Measurements from ENCODE around the gene MYO9B. TPM values are rescaled to one million over a fixed set of nuclear protein-coding genes. Genes with fewer than 3 reads are reported as not detected.

MYO9B gene
- total RNA-seq, 1 experiment from 2014 or later = 58.6 TPM

- Histone ChIP-seq H3T11ph (ENCODE audit: low read length) (no peak overlapping the region), H2BK20ac (ENCODE audit: low read depth, low read length, poor library complexity, severe bottlenecking) (no peak overlapping the region), H4K91ac (ENCODE audit: insufficient read length, low read depth, low read length) (no peak overlapping the region), H3K23ac (ENCODE audit: insufficient read length, low read depth, low read length) (no peak overlapping the region), H4K5ac (ENCODE audit: insufficient read length, low read depth, low read length) (no peak overlapping the region), H2BK5ac (ENCODE audit: insufficient read length, low read length) (no peak overlapping the region), H3K14ac (ENCODE audit: insufficient read depth, low read length) (no peak overlapping the region), H4K20me1 (ENCODE audit: control insufficient read depth, insufficient read depth, insufficient read length) (peaks cover 4% of the 10 kb centered on the region), H3K9me3 (ENCODE audit: control insufficient read depth, low read depth, low read length) (no peaks in the 10 kb centered on the region), H3K18ac (ENCODE audit: insufficient read length, low read depth, low read length) (no peak overlapping the region), H2BK15ac (ENCODE audit: low read depth, low read length) (no peak overlapping the region), H3K79me1 (ENCODE audit: insufficient read depth, low read depth, low read length, poor library complexity, severe bottlenecking) (no peaks in the 10 kb centered on the region), H3K27ac (ENCODE audit: insufficient read length, low read depth, low read length) (no peak overlapping the region), H3K4me2 (ENCODE audit: insufficient read depth, insufficient read length, low read length) (no peak overlapping the region), H2BK12ac (ENCODE audit: insufficient read length, low read depth, low read length) (no peak overlapping the region), H2BK120ac (ENCODE audit: low read depth, low read length, poor library complexity, severe bottlenecking) (no peak overlapping the region), H3K4me1 (ENCODE audit: insufficient read depth, low read length) (no peaks in the 10 kb centered on the region), H2AK5ac (ENCODE audit: insufficient read length, low read length) (no peak overlapping the region), H4K8ac (replicated peaks; ENCODE audit: insufficient read length, low read depth, low read length) (no peak overlapping the region), H3K79me2 (ENCODE audit: insufficient read depth, low read length) (no peaks in the 10 kb centered on the region), H3K4ac (ENCODE audit: low read depth, low read length) (no peak overlapping the region), H3K56ac (ENCODE audit: insufficient read length, low read depth, low read length) (no peak overlapping the region), H3K27me3 (ENCODE audit: insufficient read depth, low read length) (no peaks in the 10 kb centered on the region), H3K9ac (ENCODE audit: extremely low read depth, insufficient read length, low read length) (no peak overlapping the region), H2AFZ (ENCODE audit: low read length) (no peak overlapping the region), H3K23me2 (ENCODE audit: insufficient read length, low read depth, low read length, poor library complexity, severe bottlenecking) (no peaks in the 10 kb centered on the region)
- no peak overlapping the region for H3K4me3 Mint-ChIP-seq
- WGBS (ENCODE audit: extremely low coverage, insufficient read length, low lambda C conversion rate) = no CpG with 5 or more reads among the region's 16 CpGs
- DNase-seq = no peak
- H3K27me3 Mint-ChIP-seq (ENCODE audit: low read depth) = no peaks in the 10 kb centered on the region
- no peak for TF ChIP-seq CTCF (conservative IDR thresholded peaks at IDR 0.05)
- peaks cover 46 to 48% (median 47%) of the 10 kb centered on the region in 3 experiments for H3K36me3 Mint-ChIP-seq (ENCODE audit: insufficient read depth in 1 of 3, low read depth in 3 of 3)
- H3K4me1 Mint-ChIP-seq = no peaks in the 10 kb centered on the region
- H3K27ac Mint-ChIP-seq = no peak overlapping the region
- H3K9me3 Mint-ChIP-seq = no peaks in the 10 kb centered on the region
Observed at GRCh38 chr19:17194608-17195007, 119.0 kb downstream of the MYO9B start.
